H1 (cell line): ENCODE data around the gene DGCR6L. TPM values are rescaled to one million over a fixed set of nuclear protein-coding genes. Genes with fewer than 3 reads are reported as not detected.
"Not testable (repeated sequence)": the region's sequence is repeated elsewhere in the genome, so short reads cannot be mapped to it uniquely, and the experiment has no call there.

Source experiments
- CTCF ChIA-PET: fragments of 300-600 bp; sonication (Branson Sonifier 250); formaldehyde crosslinking; loops from one replicate; lab custom pipeline; 2021; ENCODE audit not compliant: partially characterized antibody; lab: Charles Lee
- POLR2A ChIA-PET: fragments of 300-600 bp; sonication (Branson Sonifier 250); formaldehyde crosslinking; loops from one replicate; lab custom pipeline; 2021; ENCODE audit warnings: inconsistent platforms; ENCODE audit not compliant: partially characterized antibody; lab: Charles Lee
- DNase-seq, 2 experiments: peaks; one replicate each; pipeline versions ENCODE4 v3.0.0 to v3.0.0-alpha.2; 2010 to 2022; ENCODE audit warnings: low spot score in 2 of 2, low read depth in 1 of 2, mixed read lengths in 1 of 2
- FAIRE-seq: peaks from 2 replicates; lab custom pipeline; 2011; peaks lifted over from hg19 to GRCh38; lab: Jason Lieb, UNC
- H2AFZ ChIP-seq: 2 replicates; pipeline ENCODE4 v1.8.1; 2012; ENCODE audit warnings: low read length, inconsistent platforms
- H2AK5ac ChIP-seq: 2 replicates; pipeline ENCODE4 v1.6.1; 2013; ENCODE audit warnings: low read depth, low read length
- H2BK120ac ChIP-seq: replicated peaks from 2 replicates; pipeline ENCODE3; 2013; ENCODE audit warnings: low read depth, low read length, inconsistent platforms
- H2BK12ac ChIP-seq: 2 replicates; pipeline ENCODE4 v1.6.1; 2013; ENCODE audit warnings: low read depth, low read length
- H2BK15ac ChIP-seq: 2 replicates; pipeline ENCODE4 v1.6.1; 2013; ENCODE audit warnings: low read length
- H2BK20ac ChIP-seq: 2 replicates; pipeline ENCODE4 v1.6.1; 2013; ENCODE audit warnings: low read length
- H2BK5ac ChIP-seq: 2 replicates; pipeline ENCODE4 v1.6.1; 2013; ENCODE audit warnings: low read depth, low read length
- H3K14ac ChIP-seq: 2 replicates; pipeline ENCODE4 v1.6.1; 2013; ENCODE audit warnings: inconsistent platforms; ENCODE audit not compliant: insufficient read length
- H3K18ac ChIP-seq: 2 replicates; pipeline ENCODE4 v1.6.1; 2013; ENCODE audit warnings: low read length; ENCODE audit errors: extremely low read depth
- H3K23ac ChIP-seq: 2 replicates; pipeline ENCODE4 v1.6.1; 2013; ENCODE audit warnings: inconsistent platforms; ENCODE audit not compliant: insufficient read length
- H3K23me2 ChIP-seq: 2 replicates; pipeline ENCODE4 v1.6.1; 2013; ENCODE audit warnings: low read depth, low read length
- H3K27ac ChIP-seq: 2 replicates; pipeline ENCODE4 v1.6.1; 2011; ENCODE audit warnings: low read depth, low read length, inconsistent platforms
- H3K27me3 ChIP-seq, 4 experiments: replicated peaks in 1 of 4; 1 replicate in 1 of 4; 2 replicates in 3 of 4; pipeline versions ENCODE4 v1.6.1 to v1.8.1; 2011 to 2013; ENCODE audit warnings: low read length in 3 of 4, mild to moderate bottlenecking in 3 of 4, inconsistent platforms in 2 of 4, mixed read lengths in 2 of 4, moderate library complexity in 1 of 4; ENCODE audit not compliant: control insufficient read depth in 3 of 4, insufficient read depth in 3 of 4; ENCODE audit errors: extremely low read depth in 1 of 4
- H3K36me3 ChIP-seq, 4 experiments: 2 replicates each; pipeline versions ENCODE4 v1.6.1 to v1.8.1; 2011 to 2013; ENCODE audit warnings: mild to moderate bottlenecking in 4 of 4, low read length in 3 of 4, moderate library complexity in 2 of 4, control low read depth in 1 of 4, inconsistent platforms in 1 of 4; ENCODE audit not compliant: insufficient read depth in 4 of 4, control insufficient read depth in 2 of 4
- H3K4ac ChIP-seq: replicated peaks from 2 replicates; pipeline ENCODE3; 2013; ENCODE audit warnings: low read length, low read depth, mixed read lengths, inconsistent platforms; ENCODE audit not compliant: insufficient read length
- H3K4me1 ChIP-seq, 4 experiments: replicated peaks in 1 of 4; 1 replicate in 1 of 4; 2 replicates in 3 of 4; pipeline versions ENCODE4 v1.6.1 to v1.8.1; 2011 to 2013; ENCODE audit warnings: low read length in 3 of 4, inconsistent platforms in 2 of 4, mixed read lengths in 1 of 4; ENCODE audit not compliant: insufficient read depth in 4 of 4, control insufficient read depth in 3 of 4
- H3K4me2 ChIP-seq, 2 experiments: 2 replicates each; pipeline versions ENCODE4 v1.6.1 to v1.8.1; 2011 to 2013; ENCODE audit warnings: low read depth in 2 of 2, low read length in 2 of 2, control low read depth in 1 of 2, inconsistent platforms in 1 of 2, mild to moderate bottlenecking in 1 of 2; ENCODE audit not compliant: insufficient read depth in 1 of 2
- H3K4me3 ChIP-seq, 4 experiments: fragments of 200-600, 300-600 bp in 1 of 4; sonication (generic), shearing (Covaris generic), sonication (Bioruptor Twin) in 1 of 4; 2 replicates each; pipeline versions ENCODE4 v1.5.1 to v1.8.1; 2011 to 2016; ENCODE audit warnings: low read length in 4 of 4, low read depth in 3 of 4, control low read depth in 2 of 4, inconsistent platforms in 2 of 4, mild to moderate bottlenecking in 2 of 4, mixed read lengths in 1 of 4, moderate library complexity in 1 of 4; ENCODE audit not compliant: insufficient read depth in 2 of 4; ENCODE audit errors: extremely low read depth in 1 of 4
- H3K56ac ChIP-seq: replicated peaks from 2 replicates; pipeline ENCODE3; 2013; ENCODE audit warnings: low read depth, mild to moderate bottlenecking, mixed read lengths, low read length, inconsistent platforms; ENCODE audit not compliant: insufficient read length
- H3K79me1 ChIP-seq: 2 replicates; pipeline ENCODE4 v1.6.1; 2013; ENCODE audit warnings: low read depth, low read length, control low read depth
- H3K79me2 ChIP-seq, 2 experiments: 2 replicates each; pipeline versions ENCODE4 v1.6.1 to v1.8.1; 2012 to 2013; ENCODE audit warnings: low read length in 2 of 2, mild to moderate bottlenecking in 2 of 2, inconsistent platforms in 1 of 2; ENCODE audit not compliant: insufficient read depth in 2 of 2, control insufficient read depth in 1 of 2
- H3K9ac ChIP-seq, 4 experiments: replicated peaks in 1 of 4; 1 replicate in 1 of 4; 2 replicates in 3 of 4; pipeline versions ENCODE4 v1.6.1 to v1.8.1; 2011 to 2013; ENCODE audit warnings: low read depth in 3 of 4, low read length in 3 of 4, control low read depth in 2 of 4, mild to moderate bottlenecking in 2 of 4, moderate library complexity in 2 of 4, inconsistent platforms in 1 of 4; ENCODE audit errors: extremely low read depth in 1 of 4
- H3K9me3 ChIP-seq, 2 experiments: 2 replicates each; pipeline versions ENCODE4 v1.6.1 to v1.8.1; 2012 to 2013; ENCODE audit warnings: mild to moderate bottlenecking in 2 of 2, moderate library complexity in 2 of 2, control low read depth in 1 of 2, inconsistent platforms in 1 of 2, low read depth in 1 of 2, low read length in 1 of 2, mixed read lengths in 1 of 2; ENCODE audit not compliant: insufficient read depth in 2 of 2
- H4K20me1 ChIP-seq, 2 experiments: replicated peaks in 1 of 2; 2 replicates each; pipeline versions ENCODE3 to v1.8.1; 2011 to 2013; ENCODE audit warnings: inconsistent platforms in 2 of 2, low read length in 2 of 2, mild to moderate bottlenecking in 1 of 2; ENCODE audit not compliant: insufficient read depth in 2 of 2, control insufficient read depth in 1 of 2
- H4K5ac ChIP-seq: 2 replicates; pipeline ENCODE4 v1.6.1; 2013; ENCODE audit warnings: low read length, low read depth, mixed read lengths, inconsistent platforms; ENCODE audit not compliant: insufficient read length
- H4K8ac ChIP-seq: 2 replicates; pipeline ENCODE4 v1.8.0; 2013; ENCODE audit warnings: mild to moderate bottlenecking, moderate library complexity, low read length, inconsistent platforms; ENCODE audit not compliant: insufficient read depth; ENCODE audit errors: extremely low read depth
- H4K91ac ChIP-seq: replicated peaks from 2 replicates; pipeline ENCODE3; 2013; ENCODE audit warnings: low read length, mixed read lengths, inconsistent platforms; ENCODE audit not compliant: insufficient read length
- WGBS, 2 experiments: shearing (Covaris generic) in 1 of 2; methylation state at CpG; one replicate each; pipeline versions ENCODE4 v1.1.6 to v1.1.7; 2013 to 2015; ENCODE audit warnings: low lambda C conversion rate in 2 of 2, mixed read lengths in 2 of 2, inconsistent platforms in 1 of 2, low coverage in 1 of 2, missing lambda C conversion rate in 1 of 2; ENCODE audit not compliant: insufficient replicate concordance in 2 of 2, insufficient coverage in 1 of 2, insufficient read length in 1 of 2; ENCODE audit errors: extremely low coverage in 1 of 2, missing lambda C conversion rate in 1 of 2; 5-methylcytosine and 5-hydroxymethylcytosine counted together
- polyA plus RNA-seq, 7 experiments: library from polyadenylated mRNA; depleted of rRNA in 3 of 7; stranded (reverse) in 5 of 7; unstranded in 2 of 7; fragments of >200 nt in 5 of 7; fragments of 200-250 nt in 2 of 7; gene quantifications; 1 replicate in 5 of 7; 2 replicates in 1 of 7; 4 replicates in 1 of 7; pipeline versions ENCODE4 v1.2.1 to v1.2.3, GENCODE V29; 2011 to 2013; ENCODE audit warnings: missing spikeins in 2 of 7, mixed read lengths in 2 of 7
- total RNA-seq: library from RNA; stranded (reverse); fragmentation: NEBNext Ultra II Directional; extraction: Animal tissue kit (Norgen Biotek cat#: 25700); gene quantifications from 2 replicates; pipeline ENCODE4 v1.2.1, GENCODE V29; 2021

Gene DGCR6L
- total and polyA plus RNA-seq, 2 of the 8 experiments (the other 6 are each of a cell fraction or from before 2014, with no cell fraction given): 43.6 to 72.6 TPM

GRCh38 chr22:20360866-20361751 is 41.2 kb upstream of the DGCR6L start:
- H3K4ac ChIP-seq, H3K27ac ChIP-seq, H2AK5ac ChIP-seq, H3K79me2 ChIP-seq, H3K27me3 ChIP-seq, H3K4me1 ChIP-seq, H2BK20ac ChIP-seq, H3K23ac ChIP-seq, H2BK120ac ChIP-seq, H3K36me3 ChIP-seq, H3K14ac ChIP-seq, H3K4me2 ChIP-seq, H2BK5ac ChIP-seq, FAIRE-seq, H4K91ac ChIP-seq, CTCF ChIA-PET, H3K56ac ChIP-seq, H3K4me3 ChIP-seq, H3K9ac ChIP-seq, H2BK15ac ChIP-seq, H3K23me2 ChIP-seq, POLR2A ChIA-PET, H4K5ac ChIP-seq, H3K9me3 ChIP-seq, H3K18ac ChIP-seq, H2AFZ ChIP-seq, H4K8ac ChIP-seq, H2BK12ac ChIP-seq, H3K79me1 ChIP-seq, H4K20me1 ChIP-seq: not testable (repeated sequence)
- WGBS, 2 experiments: 89% methylated on average over 12 of the region's 145 CpGs; no CpG with 5 or more reads in 1 of the 2 experiments
- DNase-seq: peak in 1 of 2 experiments; percentile 29
